ENCODE results near the gene GUCY1A2. TPM values are rescaled to one million over a fixed set of nuclear protein-coding genes. Genes with fewer than 3 reads are reported as not detected.

GUCY1A2 gene
- total and polyA plus RNA-seq, 11 donors = 0.93 to 14.1 (median 10.1) TPM

DNA sequence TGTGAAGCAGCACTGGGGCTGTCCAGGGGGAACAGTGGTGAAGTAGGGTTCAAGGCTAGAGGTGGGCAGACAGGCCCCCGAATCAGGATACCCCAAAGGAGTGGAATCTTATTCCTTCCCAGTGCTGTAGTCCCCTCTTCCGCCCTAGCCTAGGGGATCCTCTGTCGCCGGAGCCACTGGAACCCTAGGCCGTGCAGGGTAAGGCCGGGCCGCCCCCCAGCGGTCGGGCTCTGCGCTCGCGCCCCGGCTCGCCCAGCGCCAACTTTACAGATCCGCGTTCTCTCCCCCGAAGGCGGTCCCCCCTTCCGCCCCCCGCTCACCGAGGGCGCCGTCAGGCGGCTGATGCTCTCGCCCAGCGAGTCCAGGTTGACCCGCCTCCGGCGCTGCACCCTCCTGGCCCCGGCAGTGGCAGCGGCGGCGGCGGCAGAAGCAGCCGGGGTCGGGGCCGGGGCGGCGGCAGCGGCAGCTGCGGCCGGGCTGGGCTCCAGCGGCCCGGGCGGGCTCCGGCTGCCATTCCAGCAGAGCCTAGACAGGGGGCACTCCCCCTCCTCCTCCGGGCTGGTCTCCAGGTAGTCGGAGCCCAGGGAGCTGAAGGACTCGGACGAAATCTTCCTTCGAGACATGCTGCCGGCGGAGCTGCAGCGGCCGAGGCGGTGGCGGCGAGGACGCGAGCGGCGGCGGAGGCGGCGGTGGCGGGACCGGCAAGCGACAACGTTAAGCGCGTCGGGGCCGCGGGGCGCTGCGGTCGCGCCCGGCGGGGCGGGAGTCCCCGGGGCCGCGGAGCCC, 650 bp downstream of the GUCY1A2 start:
- Histone ChIP-seq H3K27me3 (peaks cover 0 to 44% (median 18%) of the 10 kb centered on the region in 9 donors), H3K4me3 (peak overlapping the region; percentile 12 to 67 (median 54)), H3K27ac (peak overlapping the region in 11 of 12 donors; percentile 31 to 79 (median 56)), H3K36me3 (no peaks in the 10 kb centered on the region), H3K4me1 (peaks cover 0 to 24% (median 5%) of the 10 kb centered on the region in 12 donors), H3K9me3 (no peaks in the 10 kb centered on the region)
- peak; percentile 45 to 85 (median 80) for ATAC-seq
- peak; percentile 37 to 73 (median 57) for DNase-seq
- intact Hi-C loops (cut with DNase I) = loop anchor here in 5 of 10 donors (2.0 to 5.0 kb wide), 3 partner anchors 295 to 300 kb away; no protein-coding TSS in a partner anchor
- 1 to 2% (median 1%) methylated on average over 16 to 85 of the region's 85 CpGs for WGBS, 4 donors
- no peak for TF ChIP-seq POLR2A (IDR thresholded peaks at IDR 0.05)
- TF ChIP-seq, protein P1, sequence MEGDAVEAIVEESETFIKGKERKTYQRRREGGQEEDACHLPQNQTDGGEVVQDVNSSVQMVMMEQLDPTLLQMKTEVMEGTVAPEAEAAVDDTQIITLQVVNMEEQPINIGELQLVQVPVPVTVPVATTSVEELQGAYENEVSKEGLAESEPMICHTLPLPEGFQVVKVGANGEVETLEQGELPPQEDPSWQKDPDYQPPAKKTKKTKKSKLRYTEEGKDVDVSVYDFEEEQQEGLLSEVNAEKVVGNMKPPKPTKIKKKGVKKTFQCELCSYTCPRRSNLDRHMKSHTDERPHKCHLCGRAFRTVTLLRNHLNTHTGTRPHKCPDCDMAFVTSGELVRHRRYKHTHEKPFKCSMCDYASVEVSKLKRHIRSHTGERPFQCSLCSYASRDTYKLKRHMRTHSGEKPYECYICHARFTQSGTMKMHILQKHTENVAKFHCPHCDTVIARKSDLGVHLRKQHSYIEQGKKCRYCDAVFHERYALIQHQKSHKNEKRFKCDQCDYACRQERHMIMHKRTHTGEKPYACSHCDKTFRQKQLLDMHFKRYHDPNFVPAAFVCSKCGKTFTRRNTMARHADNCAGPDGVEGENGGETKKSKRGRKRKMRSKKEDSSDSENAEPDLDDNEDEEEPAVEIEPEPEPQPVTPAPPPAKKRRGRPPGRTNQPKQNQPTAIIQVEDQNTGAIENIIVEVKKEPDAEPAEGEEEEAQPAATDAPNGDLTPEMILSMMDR (IDR thresholded peaks at IDR 0.05) = peak in 11 of 12 donors; percentile 6 to 58 (median 46)

DNA sequence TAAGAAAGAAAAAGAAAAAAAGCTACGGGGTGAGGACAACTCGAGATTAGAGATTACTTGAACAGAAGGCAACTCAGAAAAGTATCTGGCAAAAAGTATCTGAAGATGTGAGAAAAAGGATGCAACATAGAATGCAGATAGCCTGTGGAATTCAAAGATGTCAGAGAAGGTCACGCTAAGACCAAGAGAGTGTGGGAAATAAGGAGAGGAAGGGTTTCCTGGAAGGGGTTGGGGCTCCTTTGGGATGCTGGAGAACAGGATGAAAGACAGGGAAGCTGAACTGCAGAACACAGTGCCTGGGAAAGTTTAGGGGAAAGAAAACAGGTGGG, 1.2 kb downstream of the GUCY1A2 start:
- peak overlapping the region in 11 of 12 donors; percentile 27 to 67 (median 56) for H3K4me3 ChIP-seq
- H3K27ac ChIP-seq = peak overlapping the region in 10 of 12 donors; percentile 37 to 79 (median 59)
- H3K4me1 ChIP-seq = peaks cover 0 to 24% (median 5%) of the 10 kb centered on the region in 12 donors
- H3K27me3 ChIP-seq = peaks cover 0 to 43% (median 18%) of the 10 kb centered on the region in 9 donors
- WGBS, 4 donors = 23 to 35% (median 32%) methylated on average over 3 of the region's 3 CpGs
- peak in 3 of 4 donors; percentile 20 to 53 (median 51) for ATAC-seq
- intact Hi-C loops (cut with DNase I) = loop anchor here in 4 of 10 donors (5.0 kb wide), 2 partner anchors 295 to 300 kb away; no protein-coding TSS in a partner anchor
- DNase-seq = peak in 3 of 5 donors; percentile 24 to 33 (median 30)
- H3K9me3 ChIP-seq = no peaks in the 10 kb centered on the region
- TF ChIP-seq, protein P1 (IDR thresholded peaks at IDR 0.05) = no peak
- no peak for TF ChIP-seq POLR2A (IDR thresholded peaks at IDR 0.05)
- H3K36me3 ChIP-seq = no peaks in the 10 kb centered on the region

- no peaks in the 10 kb centered on the region for H3K9me3 ChIP-seq
- intact Hi-C loops (cut with DNase I) = loop anchor here in 4 of 10 donors (5.0 kb wide), 2 partner anchors 293 to 298 kb away; no protein-coding TSS in a partner anchor
- ATAC-seq = no peak
Observed at GRCh38 chr11:107014871-107015270, 3.4 kb downstream of the GUCY1A2 start.

More at GRCh38 chr11:107014871-107015270, 3.4 kb downstream of the GUCY1A2 start:
- Histone ChIP-seq H3K4me3 (peak overlapping the region in 5 of 12 donors; percentile 29 to 67 (median 56)), H3K4me1 (peaks cover 0 to 24% (median 5%) of the 10 kb centered on the region in 12 donors), H3K36me3 (no peaks in the 10 kb centered on the region), H3K27me3 (peaks cover 0 to 36% (median 16%) of the 10 kb centered on the region in 9 donors), H3K27ac (peak overlapping the region in 3 of 12 donors; percentile 9 to 77 (median 28))
- TF ChIP-seq, protein P1 (IDR thresholded peaks at IDR 0.05) = no peak
- TF ChIP-seq POLR2A (IDR thresholded peaks at IDR 0.05) = no peak
- 72 to 89% (median 75%) methylated on average over 1 of the region's 1 CpG for WGBS, 4 donors
- DNase-seq = no peak
